ENCODE measurements around the gene NDFIP2.

- TF ChIP-seq, protein P1, sequence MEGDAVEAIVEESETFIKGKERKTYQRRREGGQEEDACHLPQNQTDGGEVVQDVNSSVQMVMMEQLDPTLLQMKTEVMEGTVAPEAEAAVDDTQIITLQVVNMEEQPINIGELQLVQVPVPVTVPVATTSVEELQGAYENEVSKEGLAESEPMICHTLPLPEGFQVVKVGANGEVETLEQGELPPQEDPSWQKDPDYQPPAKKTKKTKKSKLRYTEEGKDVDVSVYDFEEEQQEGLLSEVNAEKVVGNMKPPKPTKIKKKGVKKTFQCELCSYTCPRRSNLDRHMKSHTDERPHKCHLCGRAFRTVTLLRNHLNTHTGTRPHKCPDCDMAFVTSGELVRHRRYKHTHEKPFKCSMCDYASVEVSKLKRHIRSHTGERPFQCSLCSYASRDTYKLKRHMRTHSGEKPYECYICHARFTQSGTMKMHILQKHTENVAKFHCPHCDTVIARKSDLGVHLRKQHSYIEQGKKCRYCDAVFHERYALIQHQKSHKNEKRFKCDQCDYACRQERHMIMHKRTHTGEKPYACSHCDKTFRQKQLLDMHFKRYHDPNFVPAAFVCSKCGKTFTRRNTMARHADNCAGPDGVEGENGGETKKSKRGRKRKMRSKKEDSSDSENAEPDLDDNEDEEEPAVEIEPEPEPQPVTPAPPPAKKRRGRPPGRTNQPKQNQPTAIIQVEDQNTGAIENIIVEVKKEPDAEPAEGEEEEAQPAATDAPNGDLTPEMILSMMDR (conservative IDR thresholded peaks at IDR 0.05), result no peak
- TF ChIP-seq EZH2 (IDR thresholded peaks at IDR 0.05; ENCODE audit: low read depth), result no peak
Measured at GRCh38 chr13:79528356-79528755, 47.4 kb downstream of the NDFIP2 start.
